Measurements from ENCODE around the gene WDR81. TPM values are rescaled to one million over a fixed set of nuclear protein-coding genes. Genes with fewer than 3 reads are reported as not detected.
A peak's percentile ranks its signal among the peaks of the same experiment; 100 is the strongest.

Gene WDR81
- polyA plus RNA-seq, 2 of the 4 experiments (the other 2 are of a cell fraction) = 4.9 to 26.8 TPM

DNA sequence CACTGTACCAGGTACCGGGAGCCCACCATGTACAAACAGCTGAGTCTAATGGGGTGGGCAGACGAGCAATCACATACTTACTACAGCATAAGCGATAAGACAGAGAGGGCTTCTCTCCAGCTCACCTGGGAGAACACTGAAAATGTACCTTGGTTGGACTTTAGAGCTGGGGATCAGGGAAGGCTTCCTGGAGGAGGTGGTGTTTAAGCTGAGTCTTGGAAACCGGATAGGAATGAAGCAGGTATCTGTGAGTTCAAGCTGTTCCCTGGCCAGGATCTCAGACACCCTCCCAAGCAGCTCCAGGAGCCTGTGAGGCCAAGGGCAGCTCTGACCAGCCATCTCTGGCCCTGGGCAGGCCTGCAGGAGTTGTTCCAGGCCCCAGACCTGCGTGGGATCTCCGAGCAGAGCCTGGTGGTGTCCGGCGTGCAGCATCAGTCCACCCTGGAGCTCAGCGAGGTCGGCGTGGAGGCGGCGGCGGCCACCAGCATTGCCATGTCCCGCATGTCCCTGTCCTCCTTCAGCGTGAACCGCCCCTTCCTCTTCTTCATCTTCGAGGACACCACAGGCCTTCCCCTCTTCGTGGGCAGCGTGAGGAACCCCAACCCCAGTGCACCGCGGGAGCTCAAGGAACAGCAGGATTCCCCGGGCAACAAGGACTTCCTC is 29.4 kb downstream of the WDR81 start:
- Histone ChIP-seq H3K4me2 (no peak overlapping the region), H3K9me3 (peaks cover 1% of the 10 kb centered on the region; the same call in 2 of the 3 replicates), H3K27ac (peak overlapping the region in 1 of 2 experiments; percentile 33; a peak in 2 of 6 replicates), H3K4me1 (peaks cover 13% of the 10 kb centered on the region), H3K4me3 (no peak overlapping the region)
- 96% methylated on average over 23 of the region's 23 CpGs for WGBS (ENCODE audit: missing lambda C conversion rate)
- TF ChIP-seq, protein P1, sequence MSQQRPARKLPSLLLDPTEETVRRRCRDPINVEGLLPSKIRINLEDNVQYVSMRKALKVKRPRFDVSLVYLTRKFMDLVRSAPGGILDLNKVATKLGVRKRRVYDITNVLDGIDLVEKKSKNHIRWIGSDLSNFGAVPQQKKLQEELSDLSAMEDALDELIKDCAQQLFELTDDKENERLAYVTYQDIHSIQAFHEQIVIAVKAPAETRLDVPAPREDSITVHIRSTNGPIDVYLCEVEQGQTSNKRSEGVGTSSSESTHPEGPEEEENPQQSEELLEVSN (IDR thresholded peaks at IDR 0.05; ENCODE audit: borderline replicate concordance, low read depth) = no peak
- TF ChIP-seq ZFP36 (IDR thresholded peaks at IDR 0.05; ENCODE audit: borderline replicate concordance, partially characterized antibody) = peak; percentile 97
- TF ChIP-seq, protein P2, sequence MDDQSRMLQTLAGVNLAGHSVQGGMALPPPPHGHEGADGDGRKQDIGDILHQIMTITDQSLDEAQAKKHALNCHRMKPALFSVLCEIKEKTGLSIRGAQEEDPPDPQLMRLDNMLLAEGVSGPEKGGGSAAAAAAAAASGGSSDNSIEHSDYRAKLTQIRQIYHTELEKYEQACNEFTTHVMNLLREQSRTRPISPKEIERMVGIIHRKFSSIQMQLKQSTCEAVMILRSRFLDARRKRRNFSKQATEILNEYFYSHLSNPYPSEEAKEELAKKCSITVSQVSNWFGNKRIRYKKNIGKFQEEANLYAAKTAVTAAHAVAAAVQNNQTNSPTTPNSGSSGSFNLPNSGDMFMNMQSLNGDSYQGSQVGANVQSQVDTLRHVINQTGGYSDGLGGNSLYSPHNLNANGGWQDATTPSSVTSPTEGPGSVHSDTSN (IDR thresholded peaks at IDR 0.05) = no peak
- TF ChIP-seq, protein P3, sequence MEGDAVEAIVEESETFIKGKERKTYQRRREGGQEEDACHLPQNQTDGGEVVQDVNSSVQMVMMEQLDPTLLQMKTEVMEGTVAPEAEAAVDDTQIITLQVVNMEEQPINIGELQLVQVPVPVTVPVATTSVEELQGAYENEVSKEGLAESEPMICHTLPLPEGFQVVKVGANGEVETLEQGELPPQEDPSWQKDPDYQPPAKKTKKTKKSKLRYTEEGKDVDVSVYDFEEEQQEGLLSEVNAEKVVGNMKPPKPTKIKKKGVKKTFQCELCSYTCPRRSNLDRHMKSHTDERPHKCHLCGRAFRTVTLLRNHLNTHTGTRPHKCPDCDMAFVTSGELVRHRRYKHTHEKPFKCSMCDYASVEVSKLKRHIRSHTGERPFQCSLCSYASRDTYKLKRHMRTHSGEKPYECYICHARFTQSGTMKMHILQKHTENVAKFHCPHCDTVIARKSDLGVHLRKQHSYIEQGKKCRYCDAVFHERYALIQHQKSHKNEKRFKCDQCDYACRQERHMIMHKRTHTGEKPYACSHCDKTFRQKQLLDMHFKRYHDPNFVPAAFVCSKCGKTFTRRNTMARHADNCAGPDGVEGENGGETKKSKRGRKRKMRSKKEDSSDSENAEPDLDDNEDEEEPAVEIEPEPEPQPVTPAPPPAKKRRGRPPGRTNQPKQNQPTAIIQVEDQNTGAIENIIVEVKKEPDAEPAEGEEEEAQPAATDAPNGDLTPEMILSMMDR (IDR thresholded peaks at IDR 0.05) = no peak
- CTCF ChIA-PET = interaction anchor here (0.7 to 6.8 kb wide), 9 partner anchors 11 to 45 kb away, joined by 3 to 40 read pairs (median 4); partner anchors contain the start of gene SERPINF2
- no peak; a peak in 1 of 6 replicates for ATAC-seq
- peak in 1 of 2 experiments; percentile 4 for DNase-seq (ENCODE audit: low read depth in 1 of 2, low spot score in 1 of 2)
- POLR2A ChIA-PET = interaction anchor here (1.9 to 2.7 kb wide), 2 partner anchors 29 to 37 kb away, joined by 7 to 10 read pairs; partner anchors contain the start of gene WDR81
- FAIRE-seq = no peak

DNA sequence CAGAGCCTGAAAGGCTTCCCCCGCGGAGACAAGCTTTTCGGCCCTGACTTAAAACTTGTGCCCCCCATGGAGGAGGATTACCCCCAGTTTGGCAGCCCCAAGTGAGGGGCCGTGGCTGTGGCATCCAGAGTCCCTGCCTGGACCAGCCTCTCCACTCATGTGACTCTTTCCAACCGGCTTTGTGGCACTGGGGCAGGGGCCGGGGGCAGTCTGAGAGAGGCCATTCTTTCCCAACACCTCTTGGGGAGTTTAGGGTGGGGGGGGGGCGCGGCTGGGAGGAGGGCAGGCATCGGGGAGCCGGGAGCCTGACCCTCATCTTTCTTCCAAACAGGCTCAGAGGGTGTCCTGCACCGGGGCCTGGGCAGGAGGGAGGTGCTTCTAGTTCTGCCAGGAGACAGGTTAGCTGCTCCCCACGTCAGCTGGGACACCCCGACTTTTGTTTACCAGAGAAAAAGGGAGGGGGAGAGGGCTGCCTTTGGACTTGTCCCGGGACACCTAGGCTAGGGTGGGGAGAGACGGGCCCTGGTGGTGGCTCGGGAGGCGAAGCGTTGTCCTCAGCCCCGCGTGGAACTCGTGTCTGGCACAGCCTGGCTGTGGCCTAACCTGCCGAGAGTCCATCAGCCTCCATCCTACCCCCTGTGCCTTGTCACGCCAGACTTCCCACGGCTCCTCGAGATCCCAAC is 30.1 kb downstream of the WDR81 start:
- DNase-seq (ENCODE audit: low read depth in 1 of 2, low spot score in 1 of 2) = no peak
- ChIA-PET CTCF (interaction anchor here (0.7 to 6.8 kb wide), 11 partner anchors 11 to 181 kb away, joined by 3 to 40 read pairs (median 4); partner anchors contain the start of gene SERPINF2), POLR2A (interaction anchor here (0.5 to 2.7 kb wide), 3 partner anchors 13 to 75 kb away, joined by 3 to 10 read pairs (median 3); partner anchors contain the start of gene RPA1)
- no peak for FAIRE-seq
- Histone ChIP-seq H3K4me3 (no peak overlapping the region), H3K9me3 (no peaks in the 10 kb centered on the region), H3K27ac (peak overlapping the region in 1 of 2 experiments; percentile 33; a peak in 2 of 6 replicates), H3K4me1 (peaks cover 13% of the 10 kb centered on the region), H3K4me2 (no peak overlapping the region)
- TF ChIP-seq CEBPB (IDR thresholded peaks at IDR 0.05) = no peak
- TF ChIP-seq, protein P4, sequence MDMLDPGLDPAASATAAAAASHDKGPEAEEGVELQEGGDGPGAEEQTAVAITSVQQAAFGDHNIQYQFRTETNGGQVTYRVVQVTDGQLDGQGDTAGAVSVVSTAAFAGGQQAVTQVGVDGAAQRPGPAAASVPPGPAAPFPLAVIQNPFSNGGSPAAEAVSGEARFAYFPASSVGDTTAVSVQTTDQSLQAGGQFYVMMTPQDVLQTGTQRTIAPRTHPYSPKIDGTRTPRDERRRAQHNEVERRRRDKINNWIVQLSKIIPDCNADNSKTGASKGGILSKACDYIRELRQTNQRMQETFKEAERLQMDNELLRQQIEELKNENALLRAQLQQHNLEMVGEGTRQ (IDR thresholded peaks at IDR 0.05) = no peak
- no peak for TF ChIP-seq NPAS2 (CRISPR knock-in tag; IDR thresholded peaks at IDR 0.05; ENCODE audit: borderline replicate concordance)
- no peak for TF ChIP-seq ZSCAN20 (CRISPR knock-in tag; IDR thresholded peaks at IDR 0.05)
- TF ChIP-seq, protein P5, sequence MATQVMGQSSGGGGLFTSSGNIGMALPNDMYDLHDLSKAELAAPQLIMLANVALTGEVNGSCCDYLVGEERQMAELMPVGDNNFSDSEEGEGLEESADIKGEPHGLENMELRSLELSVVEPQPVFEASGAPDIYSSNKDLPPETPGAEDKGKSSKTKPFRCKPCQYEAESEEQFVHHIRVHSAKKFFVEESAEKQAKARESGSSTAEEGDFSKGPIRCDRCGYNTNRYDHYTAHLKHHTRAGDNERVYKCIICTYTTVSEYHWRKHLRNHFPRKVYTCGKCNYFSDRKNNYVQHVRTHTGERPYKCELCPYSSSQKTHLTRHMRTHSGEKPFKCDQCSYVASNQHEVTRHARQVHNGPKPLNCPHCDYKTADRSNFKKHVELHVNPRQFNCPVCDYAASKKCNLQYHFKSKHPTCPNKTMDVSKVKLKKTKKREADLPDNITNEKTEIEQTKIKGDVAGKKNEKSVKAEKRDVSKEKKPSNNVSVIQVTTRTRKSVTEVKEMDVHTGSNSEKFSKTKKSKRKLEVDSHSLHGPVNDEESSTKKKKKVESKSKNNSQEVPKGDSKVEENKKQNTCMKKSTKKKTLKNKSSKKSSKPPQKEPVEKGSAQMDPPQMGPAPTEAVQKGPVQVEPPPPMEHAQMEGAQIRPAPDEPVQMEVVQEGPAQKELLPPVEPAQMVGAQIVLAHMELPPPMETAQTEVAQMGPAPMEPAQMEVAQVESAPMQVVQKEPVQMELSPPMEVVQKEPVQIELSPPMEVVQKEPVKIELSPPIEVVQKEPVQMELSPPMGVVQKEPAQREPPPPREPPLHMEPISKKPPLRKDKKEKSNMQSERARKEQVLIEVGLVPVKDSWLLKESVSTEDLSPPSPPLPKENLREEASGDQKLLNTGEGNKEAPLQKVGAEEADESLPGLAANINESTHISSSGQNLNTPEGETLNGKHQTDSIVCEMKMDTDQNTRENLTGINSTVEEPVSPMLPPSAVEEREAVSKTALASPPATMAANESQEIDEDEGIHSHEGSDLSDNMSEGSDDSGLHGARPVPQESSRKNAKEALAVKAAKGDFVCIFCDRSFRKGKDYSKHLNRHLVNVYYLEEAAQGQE (IDR thresholded peaks at IDR 0.05) = no peak
- no peak for TF ChIP-seq HDAC2 (IDR thresholded peaks at IDR 0.05)
- TF ChIP-seq GATA3 (IDR thresholded peaks at IDR 0.05; ENCODE audit: borderline replicate concordance) = no peak
- TF ChIP-seq EHF (CRISPR knock-in tag; IDR thresholded peaks at IDR 0.05) = no peak
- TF ChIP-seq, protein P6, sequence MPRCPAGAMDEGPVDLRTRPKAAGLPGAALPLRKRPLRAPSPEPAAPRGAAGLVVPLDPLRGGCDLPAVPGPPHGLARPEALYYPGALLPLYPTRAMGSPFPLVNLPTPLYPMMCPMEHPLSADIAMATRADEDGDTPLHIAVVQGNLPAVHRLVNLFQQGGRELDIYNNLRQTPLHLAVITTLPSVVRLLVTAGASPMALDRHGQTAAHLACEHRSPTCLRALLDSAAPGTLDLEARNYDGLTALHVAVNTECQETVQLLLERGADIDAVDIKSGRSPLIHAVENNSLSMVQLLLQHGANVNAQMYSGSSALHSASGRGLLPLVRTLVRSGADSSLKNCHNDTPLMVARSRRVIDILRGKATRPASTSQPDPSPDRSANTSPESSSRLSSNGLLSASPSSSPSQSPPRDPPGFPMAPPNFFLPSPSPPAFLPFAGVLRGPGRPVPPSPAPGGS (IDR thresholded peaks at IDR 0.05) = no peak
- TF ChIP-seq, protein P1 (IDR thresholded peaks at IDR 0.05; ENCODE audit: borderline replicate concordance, low read depth) = no peak
- TF ChIP-seq, protein P7, sequence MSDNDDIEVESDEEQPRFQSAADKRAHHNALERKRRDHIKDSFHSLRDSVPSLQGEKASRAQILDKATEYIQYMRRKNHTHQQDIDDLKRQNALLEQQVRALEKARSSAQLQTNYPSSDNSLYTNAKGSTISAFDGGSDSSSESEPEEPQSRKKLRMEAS (IDR thresholded peaks at IDR 0.05) = no peak
- TF ChIP-seq KDM1A (IDR thresholded peaks at IDR 0.05; ENCODE audit: low read depth) = no peak
- TF ChIP-seq POLR2AphosphoS2 (conservative IDR thresholded peaks at IDR 0.05; ENCODE audit: low read length) = no peak
- no peak for TF ChIP-seq FOSL2 (IDR thresholded peaks at IDR 0.05)
- TF ChIP-seq FOSL2 (CRISPR knock-in tag; IDR thresholded peaks at IDR 0.05) = no peak
- TF ChIP-seq TP53 (CRISPR knock-in tag; IDR thresholded peaks at IDR 0.05) = no peak
- TF ChIP-seq NR3C1 (IDR thresholded peaks at IDR 0.05) = no peak
- TF ChIP-seq FOSB (CRISPR knock-in tag; IDR thresholded peaks at IDR 0.05) = no peak
- TF ChIP-seq HOXA7 (CRISPR knock-in tag; IDR thresholded peaks at IDR 0.05) = no peak
- no peak for TF ChIP-seq KDM5A (IDR thresholded peaks at IDR 0.05)
- no peak for TF ChIP-seq HOXB13 (CRISPR knock-in tag; IDR thresholded peaks at IDR 0.05; ENCODE audit: low read depth)
- ATAC-seq = peak; percentile 8 to 19; a peak in 2 of 6 replicates
- WGBS (ENCODE audit: missing lambda C conversion rate) = 84% methylated on average over 25 of the region's 25 CpGs

Measured in A549 (cell line).